ENCODE results near the gene TTC34. TPM values are rescaled to one million over a fixed set of nuclear protein-coding genes. Genes with fewer than 3 reads are reported as not detected.

TTC34 gene
- total RNA-seq, 1 donor from 2014 or later: 1.3 TPM

DNA sequence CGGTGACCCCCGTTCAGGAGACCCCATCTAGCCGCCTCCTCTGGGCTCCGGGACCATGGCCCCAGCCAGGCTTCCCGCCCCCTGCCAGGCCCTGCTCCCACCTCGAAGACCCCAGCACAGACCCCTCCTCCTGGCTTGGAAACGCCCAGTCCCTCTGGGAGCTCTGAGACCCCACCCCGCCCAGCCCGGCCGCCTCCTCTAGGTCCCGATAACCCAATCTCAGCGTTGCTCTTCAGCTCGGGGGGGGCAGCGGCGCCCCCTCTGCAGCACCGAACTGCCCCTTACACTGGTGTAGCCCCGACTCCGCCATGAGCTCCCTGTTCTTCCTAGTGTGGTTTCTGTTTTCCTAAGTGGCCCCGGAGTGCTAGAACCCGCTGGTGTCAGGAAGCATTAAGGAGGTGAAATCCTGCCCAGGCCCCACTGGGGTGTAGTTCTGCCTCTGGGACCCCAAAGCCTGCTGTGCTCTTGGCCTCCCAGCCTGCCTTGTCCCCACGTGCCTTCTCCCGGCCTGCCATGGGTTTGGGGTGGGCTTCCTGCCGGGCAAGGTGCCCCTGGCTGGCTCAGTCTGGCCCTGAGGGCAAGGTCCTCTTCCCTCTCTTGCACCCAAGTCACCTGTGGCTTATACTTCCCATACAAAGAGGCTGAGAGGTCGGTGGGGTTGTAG lies 157.9 kb downstream of the TTC34 start:
- intact Hi-C loops (cut with micrococcal nuclease): loop anchor here (1.0 kb wide), 3 partner anchors 57 to 231 kb away; partner anchors contain the start of genes PANK4, PEX10 and PRXL2B

DNA sequence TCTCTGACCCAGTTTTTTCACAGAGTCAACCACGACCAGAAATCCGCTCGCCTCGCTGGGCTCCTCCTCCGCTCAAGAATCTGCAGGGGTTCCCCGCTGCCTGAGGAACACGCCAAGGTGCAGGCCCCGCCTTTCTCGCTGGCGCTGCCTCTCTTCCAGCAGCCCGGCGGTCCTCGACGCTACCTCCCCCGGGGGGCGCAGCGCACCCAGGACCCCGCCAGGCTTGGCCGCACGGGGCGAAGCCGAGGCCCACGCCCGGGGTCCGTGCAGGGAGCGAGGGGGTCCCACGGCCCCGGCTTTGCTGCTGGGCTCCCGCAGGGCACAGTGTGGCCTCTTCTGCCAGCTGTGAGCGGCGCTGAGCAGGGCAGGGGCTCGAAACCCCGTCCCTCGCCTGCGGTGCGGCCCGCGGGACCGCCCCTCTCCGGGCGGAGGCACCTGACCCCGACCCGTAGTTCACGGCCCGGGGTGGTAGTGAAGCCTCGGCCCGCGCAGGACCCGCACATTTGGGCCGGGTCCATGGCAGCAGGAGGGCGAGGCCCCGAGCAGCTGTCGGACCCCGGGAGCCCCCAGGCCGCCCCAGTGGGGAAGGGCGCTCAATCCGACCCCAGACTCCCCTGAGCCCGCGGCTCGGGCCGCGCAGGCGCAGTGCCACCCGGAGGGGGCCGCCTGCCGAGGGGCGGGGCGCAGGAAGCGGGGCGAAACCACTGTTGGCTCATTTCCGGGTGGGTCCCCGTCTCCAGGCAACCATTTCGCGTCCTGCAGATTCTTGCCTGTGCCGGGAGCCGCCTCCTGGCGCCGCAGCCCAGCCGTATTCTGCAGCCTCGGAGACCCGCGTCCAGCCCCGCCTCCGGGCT lies 158.7 kb downstream of the TTC34 start:
- intact Hi-C loops (cut with micrococcal nuclease): loop anchor here (1.0 kb wide), 3 partner anchors 56 to 230 kb away; partner anchors contain the start of genes PANK4, PEX10 and PRXL2B

DNA sequence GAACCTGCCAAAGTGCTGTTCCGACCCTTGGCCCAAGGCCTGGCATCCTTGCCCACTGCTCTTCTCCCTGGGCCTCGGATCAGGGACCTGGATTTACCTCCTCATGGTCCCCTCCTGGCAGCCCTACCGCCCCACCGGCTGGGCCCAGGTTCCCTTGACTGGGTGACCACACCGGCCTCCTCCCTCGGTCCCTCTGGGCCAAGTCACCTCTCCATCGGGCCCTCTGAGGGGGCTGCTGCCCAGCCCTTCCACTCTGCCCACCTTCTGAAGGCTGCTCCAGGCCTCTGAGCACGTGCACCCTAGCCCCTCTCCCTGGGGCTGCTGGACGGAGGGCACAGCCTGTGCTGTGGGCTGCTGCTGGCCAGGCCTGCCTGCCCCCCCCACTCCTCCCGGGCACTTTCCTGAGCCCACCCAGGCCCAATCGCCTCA lies 159.3 kb downstream of the TTC34 start:
- intact Hi-C loops (cut with micrococcal nuclease): no loop called here

DNA sequence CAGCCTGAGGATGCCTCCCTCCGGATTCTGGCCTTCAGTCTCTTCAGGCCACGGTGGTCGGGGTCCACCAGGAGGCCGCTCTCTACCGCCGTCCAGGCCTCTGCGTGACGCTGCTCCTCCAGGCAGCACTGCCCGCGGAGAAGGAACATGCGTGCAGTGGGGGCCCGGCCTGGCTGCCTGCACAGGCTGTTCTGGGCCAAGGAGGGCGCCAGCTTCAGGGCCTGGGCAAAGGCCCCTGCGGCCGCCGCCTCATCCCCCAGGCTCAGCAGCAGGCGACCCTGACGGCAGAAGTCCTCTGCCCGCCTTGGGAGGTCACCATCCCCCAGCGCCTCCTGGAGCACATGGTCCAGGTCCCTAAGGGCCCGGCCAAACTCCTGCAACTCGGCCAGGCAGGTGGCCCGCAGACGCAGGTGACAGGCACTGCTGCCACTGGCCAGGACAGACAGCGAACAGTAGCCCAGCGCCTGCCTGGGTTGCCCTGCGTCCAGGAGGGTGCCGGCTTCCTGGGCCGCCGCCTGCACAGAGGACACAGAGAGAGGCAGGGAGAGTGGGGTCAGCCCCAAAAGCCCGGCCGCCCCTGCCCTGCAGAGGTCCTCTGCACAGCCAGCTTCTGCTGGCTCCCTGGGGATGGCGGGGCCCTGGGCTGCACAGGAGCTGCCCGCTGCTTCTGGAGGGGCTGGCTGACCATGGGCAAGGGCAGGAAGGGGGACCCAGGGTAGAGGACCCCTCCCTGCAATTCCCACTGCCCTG lies 159.9 kb downstream of the TTC34 start:
- intact Hi-C loops (cut with micrococcal nuclease): no loop called here

DNA sequence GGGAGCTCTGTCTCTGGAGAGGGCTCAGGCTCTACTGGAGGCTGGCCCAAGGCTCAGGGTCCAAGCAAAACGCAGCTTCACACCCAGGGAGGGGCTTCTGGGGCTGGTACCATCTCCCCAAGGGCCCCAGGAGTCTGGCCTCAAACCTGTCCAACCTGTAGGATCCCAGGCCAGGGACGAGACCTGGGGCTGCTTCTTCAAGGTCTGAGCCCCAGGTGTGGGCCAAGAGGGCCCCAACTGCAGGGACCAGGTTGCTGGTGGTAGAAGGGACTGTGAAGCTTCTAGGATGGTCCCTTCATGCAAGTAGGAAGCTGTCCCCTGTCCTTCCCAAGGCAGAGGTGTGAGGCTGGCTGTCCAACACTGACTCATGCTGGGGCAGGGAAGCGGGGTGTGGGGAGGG lies 160.9 kb downstream of the TTC34 start:
- intact Hi-C loops (cut with micrococcal nuclease): no loop called here

GRCh38 chr1:2639607-2640521 lies 161.6 kb downstream of the TTC34 start:
- intact Hi-C loops (cut with micrococcal nuclease): no loop called here

- intact Hi-C loops (cut with micrococcal nuclease): no loop called here
Observed at GRCh38 chr1:2639203-2639602, 162.3 kb downstream of the TTC34 start.

DNA sequence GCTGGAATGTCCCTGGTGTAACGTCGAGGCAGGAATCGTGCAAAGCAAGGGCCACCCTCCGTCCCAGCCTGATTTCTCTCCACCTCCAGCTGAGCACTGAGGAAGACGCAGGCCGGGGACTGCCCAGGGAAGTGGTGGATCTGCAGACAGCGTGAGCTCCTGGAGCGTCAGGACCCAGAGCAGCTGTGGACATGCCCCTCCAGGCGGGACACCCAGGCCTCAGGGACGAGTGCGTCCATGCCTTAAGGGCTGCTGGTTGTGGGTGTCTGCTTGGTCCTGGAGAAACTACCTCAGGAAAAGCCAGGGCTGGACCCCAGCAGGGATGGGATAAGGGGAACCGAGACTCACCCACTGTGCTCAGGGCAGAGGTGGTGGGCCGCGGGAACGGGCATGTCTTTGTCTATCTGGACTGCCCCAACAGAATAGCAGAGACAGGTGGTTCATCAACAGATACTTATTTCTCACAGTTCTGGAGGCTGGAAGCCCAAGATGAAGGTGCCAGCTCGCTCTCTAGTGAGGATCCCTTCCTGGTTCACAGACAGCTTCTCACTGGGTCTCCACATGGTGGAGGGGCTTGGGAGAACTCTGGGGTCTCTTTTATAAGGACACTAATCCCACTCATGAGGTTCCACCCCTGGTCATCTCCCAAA lies 162.9 kb downstream of the TTC34 start:
- intact Hi-C loops (cut with micrococcal nuclease): no loop called here

- intact Hi-C loops (cut with micrococcal nuclease): no loop called here
Observed at GRCh38 chr1:2637442-2638145, 163.9 kb downstream of the TTC34 start.

- intact Hi-C loops (cut with micrococcal nuclease): no loop called here
Observed at GRCh38 chr1:2636733-2637132, 164.8 kb downstream of the TTC34 start.

- intact Hi-C loops (cut with micrococcal nuclease): no loop called here
Observed at GRCh38 chr1:2635361-2636010, 166.0 kb downstream of the TTC34 start.

GRCh38 chr1:2633936-2634491 lies 167.5 kb downstream of the TTC34 start:
- intact Hi-C loops (cut with micrococcal nuclease): no loop called here

DNA sequence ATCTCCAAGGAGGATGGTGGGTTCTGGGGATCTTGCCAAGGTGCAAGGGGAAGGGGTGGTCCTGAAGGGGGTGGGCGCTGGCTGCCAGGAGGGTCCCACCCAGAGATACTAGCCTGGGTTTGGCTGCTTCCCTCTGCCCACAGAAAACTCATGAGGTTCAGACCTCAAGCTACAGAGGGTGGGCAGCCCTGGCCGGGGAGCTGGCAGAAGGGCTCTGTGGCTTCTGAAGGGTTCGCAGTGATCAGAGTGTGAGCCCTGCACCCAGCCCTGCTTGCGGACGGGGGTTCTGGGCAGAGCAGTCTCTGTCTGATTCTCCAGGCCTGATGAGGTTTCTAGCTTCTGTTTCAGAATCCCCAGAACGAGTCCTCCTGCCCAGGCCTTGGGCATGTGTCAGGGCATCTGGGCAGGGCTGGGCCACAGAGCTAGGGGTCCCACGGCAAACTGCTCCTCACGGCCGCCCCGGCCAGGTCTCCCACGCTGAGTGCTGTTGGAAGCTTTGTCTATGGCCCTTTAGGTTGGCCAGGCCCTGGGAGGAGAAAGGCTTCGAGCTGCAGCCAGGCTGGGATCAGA lies 168.0 kb downstream of the TTC34 start:
- intact Hi-C loops (cut with micrococcal nuclease): no loop called here

GRCh38 chr1:2632561-2633361 lies 168.7 kb downstream of the TTC34 start, which contains the start of gene MMEL1:
MMEL1 (minus strand) TSS chr1:2633016; CDS start chr1:2629484, 3,532 bp downstream.
- intact Hi-C loops (cut with micrococcal nuclease): no loop called here

DNA sequence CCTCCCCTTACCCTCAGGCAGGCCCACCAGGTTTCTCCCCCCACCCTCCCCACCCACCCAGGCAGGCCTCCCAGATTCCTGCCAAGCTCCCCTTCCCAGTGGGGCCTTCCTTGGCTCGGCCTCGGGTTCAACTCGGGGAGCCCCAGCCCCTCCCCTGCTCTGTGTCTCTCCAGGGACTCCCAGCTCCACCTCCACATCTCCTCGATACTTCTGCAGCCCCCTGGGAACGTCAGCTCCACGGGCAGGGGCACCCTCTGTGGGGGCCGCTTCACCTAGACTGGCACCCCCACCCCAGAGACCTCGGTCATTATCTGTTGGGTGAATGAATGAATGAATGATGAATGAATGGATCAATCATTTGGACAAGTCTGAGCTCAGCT lies 169.5 kb downstream of the TTC34 start:
- intact Hi-C loops (cut with micrococcal nuclease): no loop called here

- intact Hi-C loops (cut with micrococcal nuclease): no loop called here
Observed at GRCh38 chr1:2631136-2632050, 170.1 kb downstream of the TTC34 start.
